Kidney (tissue), 14 donors: Measurements from ENCODE around the gene ASTN2. TPM values are rescaled to one million over a fixed set of nuclear protein-coding genes. Genes with fewer than 3 reads are reported as not detected.

Experiments used
- DNase-seq, 5 donors: peaks; one replicate each; pipeline ENCODE4 v3.0.0-alpha.2; 2013 to 2020
- FAIRE-seq: peaks from 2 replicates; lab custom pipeline; 2012; peaks lifted over from hg19 to GRCh38; lab: Jason Lieb, UNC
- H3K27ac ChIP-seq, 2 donors: one replicate each; pipeline ENCODE4 v1.7.0; 2013; ENCODE audit warnings: low read depth in 2 of 2, low read length in 2 of 2, inconsistent platforms in 1 of 2
- H3K27me3 ChIP-seq: one replicate; pipeline ENCODE4 v1.7.1; 2013; ENCODE audit warnings: low read length, inconsistent platforms; ENCODE audit not compliant: control insufficient read depth, insufficient read depth
- H3K36me3 ChIP-seq, 3 donors: one replicate each; pipeline versions ENCODE4 v1.7.0 to v1.7.1; 2013; ENCODE audit warnings: low read length in 3 of 3, control low read depth in 1 of 3, inconsistent platforms in 1 of 3; ENCODE audit not compliant: insufficient read depth in 3 of 3, control insufficient read depth in 2 of 3
- H3K4me1 ChIP-seq, 3 donors: one replicate each; pipeline versions ENCODE4 v1.7.0 to v1.7.1; 2013; ENCODE audit warnings: low read length in 3 of 3, inconsistent platforms in 1 of 3, low read depth in 1 of 3; ENCODE audit not compliant: control insufficient read depth in 2 of 3, insufficient read depth in 2 of 3
- H3K4me3 ChIP-seq, 3 donors: one replicate each; pipeline versions ENCODE4 v1.7.0 to v1.8.1; 2013; ENCODE audit warnings: low read length in 3 of 3, control low read depth in 1 of 3, inconsistent platforms in 1 of 3
- H3K9ac ChIP-seq, 3 donors: one replicate each; pipeline versions ENCODE4 v1.7.0 to v1.7.1; 2013; ENCODE audit warnings: low read length in 3 of 3, control low read depth in 1 of 3, inconsistent platforms in 1 of 3
- H3K9me3 ChIP-seq, 3 donors: one replicate each; pipeline versions ENCODE4 v1.7.0 to v1.7.1; 2013; ENCODE audit warnings: low read length in 3 of 3, control low read depth in 1 of 3, inconsistent platforms in 1 of 3; ENCODE audit not compliant: control insufficient read depth in 2 of 3, insufficient read depth in 1 of 3
- CTCF ChIP-seq: IDR thresholded peaks from 3 replicates; pipeline ENCODE4 v1.5.1; 2012; ENCODE audit warnings: mild to moderate bottlenecking, moderate library complexity, borderline replicate concordance; ENCODE audit not compliant: insufficient read depth; ENCODE audit errors: extremely low read depth
- intact Hi-C: fragments of 100-400 bp; cut with DNase I; formaldehyde crosslinking; loops from one replicate; pipeline ENCODE4 v1.11.1; 2022
- polyA plus RNA-seq: library from polyadenylated mRNA; stranded (reverse); fragments of 350-450 nt; fragmentation: Illumina TruSeq; extraction: RNeasy Lipid Tissue Mini Kit (QIAGEN cat#74804); gene quantifications from one replicate; pipeline ENCODE4 v1.2.3, GENCODE V29; 2014; ENCODE audit warnings: low read depth, low replicate concordance; ENCODE audit not compliant: insufficient read depth
- total RNA-seq: library from RNA; stranded (reverse); fragmentation: NEBNext Ultra II Directional; extraction: Animal tissue kit (Norgen Biotek cat#: 25700); gene quantifications from one replicate; pipeline ENCODE4 v1.2.1, GENCODE V29; 2021
- donor health status: control.
- donor health status: control.
- donor health status: control.
- donor health status: control.
- donor health status: control.
- donor health status: DM: yes; HTN: yes; CAD: no.
- donor health status: Normal renal cell carcinoma (clear cell type).

Gene ASTN2
- total and polyA plus RNA-seq, 2 donors from 2014 or later, result 7.6 to 11.5 TPM

GRCh38 chr9:117035546-117035945, 379.3 kb downstream of the ASTN2 start:
- no peaks in the 10 kb centered on the region for H3K9me3 ChIP-seq
- H3K4me1 ChIP-seq, result no peaks in the 10 kb centered on the region
- intact Hi-C loops, result no loop called here
- no peak overlapping the region for H3K27ac ChIP-seq
- FAIRE-seq, result no peak
- H3K9ac ChIP-seq, result no peak overlapping the region
- DNase-seq, result no peak
- TF ChIP-seq CTCF, result no peak
- no peak overlapping the region for H3K4me3 ChIP-seq
- no peaks in the 10 kb centered on the region for H3K27me3 ChIP-seq
- H3K36me3 ChIP-seq, result no peaks in the 10 kb centered on the region

- Histone ChIP-seq H3K27me3 (no peaks in the 10 kb centered on the region), H3K36me3 (no peaks in the 10 kb centered on the region), H3K4me1 (no peaks in the 10 kb centered on the region), H3K4me3 (no peak overlapping the region), H3K9ac (no peak overlapping the region), H3K9me3 (no peaks in the 10 kb centered on the region), H3K27ac (no peak overlapping the region)
- TF ChIP-seq CTCF, result no peak
- DNase-seq, result peak in 4 of 5 donors; percentile 32 to 68 (median 49)
- FAIRE-seq, result no peak
- intact Hi-C loops, result no loop called here
These were observed 380.0 kb downstream of the ASTN2 start for GRCh38 chr9:117034866-117035265.

GRCh38 chr9:117030254-117030768, 384.5 kb downstream of the ASTN2 start:
- FAIRE-seq, result no peak
- TF ChIP-seq CTCF, result no peak
- DNase-seq, result no peak

GRCh38 chr9:117029341-117029740, 385.5 kb downstream of the ASTN2 start:
- TF ChIP-seq CTCF, result no peak
- FAIRE-seq, result no peak
- no peaks in the 10 kb centered on the region for H3K27me3 ChIP-seq

More at GRCh38 chr9:117030254-117030768, 384.5 kb downstream of the ASTN2 start:
- Histone ChIP-seq H3K4me3 (no peak overlapping the region), H3K9ac (no peak overlapping the region), H3K36me3 (no peaks in the 10 kb centered on the region), H3K27me3 (no peaks in the 10 kb centered on the region), H3K27ac (no peak overlapping the region), H3K9me3 (no peaks in the 10 kb centered on the region), H3K4me1 (no peaks in the 10 kb centered on the region)
- intact Hi-C loops, result no loop called here

More at GRCh38 chr9:117029341-117029740, 385.5 kb downstream of the ASTN2 start:
- no peaks in the 10 kb centered on the region for H3K9me3 ChIP-seq
- no peak overlapping the region for H3K27ac ChIP-seq
- no peak overlapping the region for H3K4me3 ChIP-seq
- H3K9ac ChIP-seq, result no peak overlapping the region
- no peaks in the 10 kb centered on the region for H3K36me3 ChIP-seq
- no peak for DNase-seq
- H3K4me1 ChIP-seq, result no peaks in the 10 kb centered on the region
- intact Hi-C loops, result no loop called here
